Activated CD8-positive, alpha-beta memory T cell treated with anti-CD3 and anti-CD28 coated beads, Interleukin-2, amount 50 U/mL, for 24 hours (primary cell): Measurements from ENCODE around the gene STIM1.
"Not testable (repeated sequence)": the region's sequence is repeated elsewhere in the genome, so short reads cannot be mapped to it uniquely, and the experiment has no call there.

Experiments
- DNase-seq: peaks from one replicate; pipeline ENCODE4 v3.0.0-alpha.2; 2020; ENCODE audit errors: extremely low read depth

STIM1 gene

DNA sequence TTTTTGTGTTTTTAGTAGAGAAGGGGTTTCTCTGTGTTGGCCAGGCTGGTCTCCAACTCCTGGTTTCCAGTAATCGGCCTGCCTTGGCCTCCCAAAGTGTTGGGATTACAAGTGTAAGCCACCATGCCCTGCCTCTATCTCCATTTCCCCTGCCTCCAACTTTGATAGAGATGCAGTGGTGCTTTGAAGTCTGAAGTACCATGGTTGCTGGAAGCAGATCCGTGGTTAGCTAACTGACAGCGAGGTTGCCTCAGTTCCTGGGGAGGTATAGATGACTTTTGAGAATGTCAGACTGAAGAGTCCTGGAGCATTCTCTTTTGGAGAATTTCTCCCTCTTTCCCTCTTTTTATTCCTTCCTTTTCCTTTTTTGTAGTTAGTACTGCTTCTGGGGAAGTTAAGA lies 127.6 kb downstream of the STIM1 start:
- no peak for DNase-seq

DNA sequence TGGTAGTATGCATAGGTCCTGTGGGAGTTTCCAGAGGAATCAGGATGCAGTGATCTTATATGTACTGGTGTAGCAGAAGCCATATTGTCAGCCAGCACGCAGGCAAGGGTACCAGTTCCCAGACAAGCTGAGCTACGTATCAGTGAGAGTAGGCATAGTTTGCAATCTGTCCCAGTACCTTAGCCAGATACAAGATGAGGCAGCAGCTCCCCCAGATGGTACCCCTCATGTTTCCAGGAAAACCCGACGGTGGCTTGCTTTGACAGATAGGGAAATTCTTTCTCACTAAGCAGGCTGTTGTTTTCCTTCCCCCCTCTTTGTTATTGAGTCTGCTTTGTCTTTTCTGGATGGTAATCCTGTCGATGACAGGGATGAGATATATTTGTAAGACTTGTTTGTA lies 129.4 kb downstream of the STIM1 start:
- peak; percentile 4 for DNase-seq

DNA sequence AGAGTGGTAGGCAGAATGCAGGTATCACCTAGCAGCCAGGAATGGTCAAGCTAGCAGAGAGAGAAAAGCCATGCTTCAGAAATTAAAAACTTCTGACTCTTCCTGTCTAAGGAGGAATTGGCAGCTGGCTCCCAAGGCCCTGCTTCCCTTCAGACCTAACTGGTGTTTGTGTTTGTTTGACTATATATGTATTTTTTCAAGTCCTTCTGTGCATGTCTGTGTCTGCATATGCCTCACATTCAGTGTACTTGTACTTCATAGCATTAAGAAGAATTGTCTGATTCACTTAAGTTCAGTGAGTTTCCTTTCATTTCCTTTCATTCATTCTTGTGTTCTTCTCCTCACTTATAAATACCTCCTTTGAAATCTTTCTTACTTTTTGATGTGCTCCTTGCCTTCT lies 130.2 kb downstream of the STIM1 start:
- DNase-seq: no peak

DNA sequence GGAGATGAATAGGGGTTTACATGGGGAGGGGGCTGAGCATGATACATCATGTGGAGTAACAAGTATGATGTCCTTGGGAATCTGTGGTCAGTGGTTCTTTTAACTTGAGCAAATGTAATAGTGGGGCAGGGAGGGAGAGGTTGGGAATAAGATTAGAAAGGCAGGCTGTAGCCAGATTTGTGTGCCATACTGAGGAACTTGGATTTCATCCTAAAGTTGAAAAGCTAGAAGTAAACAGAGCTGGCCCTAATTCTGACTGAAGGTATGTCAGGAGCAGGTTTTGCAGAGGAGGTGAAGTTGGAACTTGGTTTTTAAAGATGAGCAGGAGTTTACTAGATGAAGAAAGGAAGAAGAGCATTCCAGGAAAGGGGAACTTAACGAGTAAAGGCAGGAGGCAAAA lies 130.8 kb downstream of the STIM1 start:
- no peak for DNase-seq

DNA sequence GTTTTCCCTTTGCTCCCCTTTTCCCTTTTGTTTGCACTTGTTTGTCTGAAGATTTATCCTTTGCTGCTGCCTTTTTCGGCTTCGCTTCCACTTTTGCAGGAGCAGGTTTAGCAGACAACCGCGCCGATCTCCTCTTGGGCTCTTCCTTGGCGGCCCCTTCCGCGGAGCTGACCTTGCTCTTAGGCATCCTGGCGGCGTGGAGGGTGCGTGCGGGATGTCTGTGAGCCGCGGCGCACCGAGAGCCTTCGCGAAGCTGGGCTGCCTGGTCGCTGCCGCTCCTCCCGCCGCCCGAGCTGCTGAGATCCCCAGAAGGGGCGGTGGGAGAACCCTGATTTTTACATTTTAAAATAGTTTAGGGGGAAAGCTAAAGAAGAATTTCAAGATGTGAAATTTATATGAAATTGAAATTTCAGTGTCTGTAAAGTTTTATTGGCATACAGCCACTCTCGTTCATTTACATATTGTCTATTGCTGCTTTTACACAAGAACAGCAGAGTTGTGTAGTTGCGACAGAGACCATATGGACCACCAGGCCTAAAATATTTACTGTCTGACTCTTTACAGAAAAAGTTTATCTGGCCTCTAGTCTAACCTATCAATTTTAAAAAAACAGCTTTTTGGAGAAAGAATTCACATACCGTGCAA lies 133.9 kb downstream of the STIM1 start:
- DNase-seq: no peak

DNA sequence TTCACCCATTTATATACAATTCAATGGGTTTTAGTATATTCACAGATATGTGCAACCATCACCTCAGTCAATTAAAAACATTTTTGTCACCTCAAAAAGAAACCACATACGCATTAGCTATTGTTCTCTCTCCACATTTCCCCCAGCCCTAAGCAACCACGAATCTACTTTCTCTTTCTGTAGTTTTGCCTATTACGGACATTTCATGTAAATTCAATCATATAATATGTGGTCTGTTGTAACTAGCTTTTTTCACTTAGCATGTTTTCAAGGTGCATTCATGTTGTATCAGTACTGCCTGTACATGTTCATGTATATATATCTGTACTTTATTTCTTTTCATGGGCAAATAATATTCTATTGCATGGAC lies 134.4 kb downstream of the STIM1 start:
- no peak for DNase-seq

- DNase-seq: no peak
Observed at GRCh38 chr11:3990406-3990805, 134.9 kb downstream of the STIM1 start.

DNA sequence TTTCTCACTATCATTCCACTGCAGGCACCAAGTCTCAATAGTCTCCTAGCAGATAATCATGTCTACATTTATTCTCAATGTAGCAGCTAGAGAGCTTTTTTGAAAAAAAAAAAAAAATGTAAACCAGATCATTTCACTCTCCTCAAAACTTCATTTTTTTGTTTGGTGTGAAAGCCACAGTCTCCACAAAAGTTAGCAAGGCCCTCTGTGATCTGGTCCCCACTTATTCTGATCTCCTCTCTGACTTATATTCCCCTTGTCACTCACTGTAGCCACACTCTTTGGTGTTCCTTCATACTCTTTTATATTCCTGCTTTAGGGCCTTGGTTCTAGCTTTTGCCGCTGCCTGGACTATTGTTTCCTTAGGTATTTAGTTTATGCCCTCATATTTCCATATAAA lies 137.5 kb downstream of the STIM1 start:
- DNase-seq: no peak

GRCh38 chr11:3994030-3994640 lies 138.7 kb downstream of the STIM1 start:
- DNase-seq: no peak

DNA sequence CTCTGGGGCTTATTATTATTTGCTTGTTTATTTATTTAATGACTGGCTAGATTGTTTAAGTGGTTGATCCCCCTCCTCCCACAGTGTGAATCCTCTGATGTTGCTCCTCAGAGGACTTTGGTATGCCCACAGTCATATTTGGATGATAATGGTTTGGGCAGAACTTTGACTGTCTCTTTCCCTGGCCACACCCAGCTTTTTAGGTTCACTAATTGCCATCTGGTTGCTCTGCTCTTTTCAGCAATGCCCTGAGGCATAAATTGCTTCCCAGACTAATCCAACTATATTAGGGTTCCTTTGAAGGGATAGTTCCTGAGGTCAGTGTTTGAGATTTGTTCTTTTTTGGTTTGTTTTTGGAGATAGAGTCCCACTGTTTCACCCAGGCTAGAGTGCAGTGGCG lies 139.8 kb downstream of the STIM1 start:
- no peak for DNase-seq

- DNase-seq: no peak
Observed at GRCh38 chr11:3995949-3996554, 140.6 kb downstream of the STIM1 start.

GRCh38 chr11:3996651-3997050 lies 141.2 kb downstream of the STIM1 start:
- DNase-seq: no peak

DNA sequence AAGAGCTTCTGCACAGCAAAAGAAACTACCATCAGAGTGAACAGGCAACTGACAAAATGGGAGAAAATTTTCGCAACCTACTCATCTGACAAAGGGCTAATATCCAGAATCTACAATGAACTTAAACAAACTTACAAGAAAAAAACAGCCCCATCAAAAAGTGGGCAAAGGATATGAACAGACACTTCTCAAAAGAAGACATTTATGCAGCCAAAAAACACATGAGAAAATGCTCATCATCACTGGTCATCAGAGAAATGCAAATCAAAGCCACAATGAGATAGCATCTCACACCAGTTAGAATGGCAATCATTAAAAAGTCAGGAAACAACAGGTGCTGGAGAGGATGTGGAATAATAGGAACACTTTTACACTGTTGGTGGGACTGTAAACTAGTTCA lies 149.3 kb downstream of the STIM1 start:
- not testable (repeated sequence) for DNase-seq

GRCh38 chr11:4006946-4007680 lies 151.6 kb downstream of the STIM1 start:
- no peak for DNase-seq

DNA sequence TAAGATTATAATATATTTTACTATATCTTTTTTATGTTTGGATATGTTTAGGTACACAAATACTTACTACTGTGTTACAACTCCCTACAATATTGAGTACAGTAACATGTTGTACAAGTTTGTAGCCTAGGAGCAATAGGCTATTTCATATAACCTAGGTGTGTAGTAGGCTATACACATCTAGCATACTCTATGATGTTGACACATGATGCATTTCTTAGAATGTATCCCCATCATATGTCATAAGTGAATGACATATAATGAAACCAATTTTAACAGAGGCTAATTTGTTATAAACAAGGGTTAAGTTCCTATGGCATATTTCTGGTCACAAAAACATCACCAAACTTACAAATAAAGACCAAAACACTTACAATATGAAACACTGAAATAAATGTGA lies 152.7 kb downstream of the STIM1 start:
- no peak for DNase-seq

GRCh38 chr11:4016602-4017001 lies 161.1 kb downstream of the STIM1 start:
- not testable (repeated sequence) for DNase-seq

DNA sequence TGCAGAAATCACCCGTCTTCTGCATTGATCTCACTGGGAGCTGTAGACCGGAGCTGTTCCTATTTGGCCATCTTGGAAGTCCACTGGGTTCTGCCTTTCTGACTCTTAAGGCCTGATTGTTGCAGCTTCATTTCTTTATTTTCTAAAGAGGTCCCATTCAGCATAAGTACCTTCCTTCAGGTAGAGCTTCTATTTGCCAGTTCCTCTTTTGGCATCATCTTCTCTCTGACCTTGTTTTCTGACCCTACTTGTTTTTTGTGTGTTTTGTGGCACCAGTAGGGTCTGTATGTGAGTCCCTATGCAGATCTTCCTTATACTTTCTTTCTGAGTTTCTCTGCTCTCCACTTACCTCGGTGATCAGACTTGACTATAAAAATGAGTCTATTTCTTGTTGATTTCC lies 161.7 kb downstream of the STIM1 start:
- no peak for DNase-seq

GRCh38 chr11:4018641-4019040 lies 163.2 kb downstream of the STIM1 start:
- DNase-seq: no peak

- DNase-seq: no peak
Observed at GRCh38 chr11:4019891-4020290, 164.4 kb downstream of the STIM1 start.

DNA sequence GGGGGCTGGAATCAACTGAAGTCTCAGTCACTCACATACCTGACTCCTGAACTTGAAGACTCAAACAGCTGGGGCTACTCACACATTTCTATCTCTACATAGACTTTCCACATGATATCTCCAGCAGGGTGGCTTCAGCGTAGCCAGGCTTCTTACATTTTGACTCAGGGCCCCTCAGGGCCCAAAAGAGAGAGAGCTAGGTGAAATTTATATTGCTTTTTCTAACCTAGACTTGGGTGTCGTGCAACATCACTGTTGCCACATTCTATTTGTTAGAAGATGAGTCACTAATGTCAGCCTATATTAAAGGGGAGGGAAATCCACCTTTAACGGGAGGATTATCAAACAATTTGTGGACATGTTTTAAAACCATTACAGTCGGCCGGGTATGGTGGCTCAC lies 167.2 kb downstream of the STIM1 start:
- no peak for DNase-seq

GRCh38 chr11:4025248-4025966 lies 169.9 kb downstream of the STIM1 start:
- DNase-seq: no peak

GRCh38 chr11:4025967-4026324 lies 170.5 kb downstream of the STIM1 start:
- DNase-seq: no peak
